Pancreas (tissue), 10 donors: ENCODE data around the gene TGFBR1. TPM values are rescaled to one million over a fixed set of nuclear protein-coding genes. Genes with fewer than 3 reads are reported as not detected.

Experiments
- ATAC-seq, 4 donors: fragments of 200-7000 bp; cut with Tn5 transposase; one replicate each; pipeline versions ENCODE4 v1.8.0 to v1.9.1; 2020; ENCODE audit warnings: mild to moderate bottlenecking in 4 of 4, moderate library complexity in 4 of 4
- DNase-seq, 6 donors: peaks; one replicate each; pipeline ENCODE4 v3.0.0-alpha.2; 2020
- FAIRE-seq: peaks from 2 replicates; lab custom pipeline; 2012; peaks lifted over from hg19 to GRCh38; lab: Jason Lieb, UNC
- H3K27ac ChIP-seq, 4 donors: fragments of 200-600 bp; sonication (generic); 1 replicate in 3 of 4; 2 replicates in 1 of 4; pipeline versions ENCODE4 v1.5.0 to v1.8.0; 2020
- H3K27me3 ChIP-seq, 4 donors: fragments of 200-600 bp; one replicate each; pipeline ENCODE4 v1.8.0; 2021
- H3K36me3 ChIP-seq, 3 donors: fragments of 200-600 bp; sonication (generic) in 1 of 3; one replicate each; pipeline versions ENCODE4 v1.5.0 to v1.8.0; 2020 to 2021
- H3K4me1 ChIP-seq, 3 donors: fragments of 200-600 bp; one replicate each; pipeline ENCODE4 v1.8.0; 2021
- H3K4me3 ChIP-seq, 4 donors: fragments of 200-600 bp; sonication (generic) in 2 of 4; one replicate each; pipeline versions ENCODE4 v1.5.0 to v1.8.0; 2020 to 2021
- H3K9me3 ChIP-seq, 4 donors: fragments of 200-600 bp; one replicate each; pipeline ENCODE4 v1.8.0; 2021
- WGBS, 2 donors: extraction: QIAGEN DNeasy Blood & Tissue Kit; methylation state at CpG; one replicate each; pipeline ENCODE4 v1.1.7; 2013; 5-methylcytosine and 5-hydroxymethylcytosine counted together
- intact Hi-C, 3 donors: fragments of 100-400 bp; cut with DNase I; formaldehyde crosslinking; loops; one replicate each; pipeline versions ENCODE4 v1.11.1 to v1.14.2; 2022
- polyA plus RNA-seq, 2 donors: library from polyadenylated mRNA; stranded (reverse); fragments of 200-250 nt; gene quantifications; one replicate each; pipeline ENCODE4 v1.2.3, GENCODE V29; 2013
- total RNA-seq, 6 donors: library from RNA; stranded (reverse); fragmentation: NEBNext Ultra II Directional in 4 of 6; extraction: Animal tissue kit (Norgen Biotek cat#: 25700) in 4 of 6; gene quantifications; one replicate each; pipeline versions ENCODE4 v1.2.1 to v1.2.4, GENCODE V29; 2021 to 2023
- TF ChIP-seq, protein P1 (sequence below), 4 donors: fragments of 200-600 bp; sonication (generic) in 3 of 4; IDR thresholded peaks; one replicate each; pipeline versions ENCODE4 v1.5.0 to v1.8.0; 2021; ENCODE audit warnings: antibody characterized with exemption in 4 of 4
- donor health status: healthy with polysubstance abuse.
- donor health status: DM: no; HTN: no; CAD: no; lungs with moderate emphysema.
- donor health status: DM: no; HTN: no; CAD: no.
- donor health status: control.
- donor health status: control.
- donor health status: Bipolar disorder and iron deficiency.
- donor health status: DM: yes; HTN: yes; CAD: no.
- donor health status: DM: no; HTN: no; CAD: no.
- donor health status: DM: no; HTN: no; CAD: no.
- donor health status: DM: yes; HTN: yes; CAD: no.

TGFBR1 gene
- total and polyA plus RNA-seq, 8 donors, result 3.5 to 43.6 (median 12.2) TPM

DNA sequence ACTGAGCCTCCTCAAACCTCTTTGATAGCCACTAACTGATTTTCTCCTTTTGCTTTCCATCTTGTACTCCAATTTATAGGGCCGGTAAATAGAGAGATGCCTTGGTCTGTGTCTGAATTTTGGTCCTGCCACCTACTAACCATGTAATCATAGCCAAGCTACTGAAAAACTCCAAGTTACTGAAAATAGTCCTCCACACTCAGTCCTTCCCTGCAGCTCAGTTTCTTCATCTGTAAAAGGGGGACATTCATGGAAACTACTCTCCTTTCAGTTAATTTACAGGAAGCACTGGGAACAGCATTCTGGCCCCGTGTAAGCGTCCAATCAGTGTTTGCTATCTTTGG, 30.0 kb upstream of the TGFBR1 start:
- intact Hi-C loops, result no loop called here
- no peaks in the 10 kb centered on the region for H3K36me3 ChIP-seq
- FAIRE-seq, result no peak
- DNase-seq, result no peak
- WGBS, 2 donors, result 54 to 55% methylated on average over 3 of the region's 3 CpGs
- H3K9me3 ChIP-seq, result no peaks in the 10 kb centered on the region
- no peaks in the 10 kb centered on the region for H3K4me1 ChIP-seq
- TF ChIP-seq, protein P1, sequence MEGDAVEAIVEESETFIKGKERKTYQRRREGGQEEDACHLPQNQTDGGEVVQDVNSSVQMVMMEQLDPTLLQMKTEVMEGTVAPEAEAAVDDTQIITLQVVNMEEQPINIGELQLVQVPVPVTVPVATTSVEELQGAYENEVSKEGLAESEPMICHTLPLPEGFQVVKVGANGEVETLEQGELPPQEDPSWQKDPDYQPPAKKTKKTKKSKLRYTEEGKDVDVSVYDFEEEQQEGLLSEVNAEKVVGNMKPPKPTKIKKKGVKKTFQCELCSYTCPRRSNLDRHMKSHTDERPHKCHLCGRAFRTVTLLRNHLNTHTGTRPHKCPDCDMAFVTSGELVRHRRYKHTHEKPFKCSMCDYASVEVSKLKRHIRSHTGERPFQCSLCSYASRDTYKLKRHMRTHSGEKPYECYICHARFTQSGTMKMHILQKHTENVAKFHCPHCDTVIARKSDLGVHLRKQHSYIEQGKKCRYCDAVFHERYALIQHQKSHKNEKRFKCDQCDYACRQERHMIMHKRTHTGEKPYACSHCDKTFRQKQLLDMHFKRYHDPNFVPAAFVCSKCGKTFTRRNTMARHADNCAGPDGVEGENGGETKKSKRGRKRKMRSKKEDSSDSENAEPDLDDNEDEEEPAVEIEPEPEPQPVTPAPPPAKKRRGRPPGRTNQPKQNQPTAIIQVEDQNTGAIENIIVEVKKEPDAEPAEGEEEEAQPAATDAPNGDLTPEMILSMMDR (IDR thresholded peaks at IDR 0.05), result no peak
- H3K27ac ChIP-seq, result no peak overlapping the region
- no peak overlapping the region for H3K4me3 ChIP-seq
- H3K27me3 ChIP-seq, result no peaks in the 10 kb centered on the region
- ATAC-seq, result no peak

DNA sequence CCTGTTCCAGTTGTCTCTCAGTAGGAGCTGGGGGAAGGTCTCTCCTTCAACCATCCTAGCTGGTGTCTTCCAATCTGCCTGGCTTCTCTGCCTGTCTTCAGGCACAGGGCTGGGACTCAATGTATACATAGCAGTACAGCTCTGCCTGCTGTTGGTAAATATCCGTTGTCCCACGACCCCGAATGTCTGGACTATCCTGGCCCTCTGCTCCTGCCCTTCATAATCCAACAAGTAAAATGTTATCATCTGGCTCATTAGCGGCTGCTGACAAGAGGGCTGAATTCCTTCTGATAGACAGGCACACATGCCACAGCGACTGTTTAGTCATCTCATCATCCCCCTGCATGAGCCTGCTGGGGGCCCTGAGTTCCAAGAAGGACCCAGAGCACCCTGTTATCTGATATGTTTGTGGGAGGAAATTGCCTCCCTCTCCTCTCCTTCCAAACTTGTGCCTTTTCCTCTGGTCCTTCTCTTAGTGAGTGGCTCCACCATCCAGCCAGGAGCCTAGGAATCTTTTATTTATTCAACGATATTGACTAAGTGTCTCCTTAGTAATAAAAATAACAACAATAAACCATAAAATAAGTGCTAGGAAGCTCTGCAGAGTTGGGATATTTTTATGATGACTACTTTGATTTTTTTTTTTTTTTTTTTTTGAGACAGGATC, 29.5 kb upstream of the TGFBR1 start:
- no peak for FAIRE-seq
- H3K27ac ChIP-seq, result no peak overlapping the region
- WGBS, 2 donors, result 28 to 42% methylated on average over 6 of the region's 6 CpGs
- DNase-seq, result no peak
- H3K27me3 ChIP-seq, result no peaks in the 10 kb centered on the region
- no peak overlapping the region for H3K4me3 ChIP-seq
- H3K9me3 ChIP-seq, result no peaks in the 10 kb centered on the region
- intact Hi-C loops, result no loop called here
- TF ChIP-seq, protein P1 (IDR thresholded peaks at IDR 0.05), result no peak
- H3K36me3 ChIP-seq, result no peaks in the 10 kb centered on the region
- H3K4me1 ChIP-seq, result no peaks in the 10 kb centered on the region
- ATAC-seq, result no peak

DNA sequence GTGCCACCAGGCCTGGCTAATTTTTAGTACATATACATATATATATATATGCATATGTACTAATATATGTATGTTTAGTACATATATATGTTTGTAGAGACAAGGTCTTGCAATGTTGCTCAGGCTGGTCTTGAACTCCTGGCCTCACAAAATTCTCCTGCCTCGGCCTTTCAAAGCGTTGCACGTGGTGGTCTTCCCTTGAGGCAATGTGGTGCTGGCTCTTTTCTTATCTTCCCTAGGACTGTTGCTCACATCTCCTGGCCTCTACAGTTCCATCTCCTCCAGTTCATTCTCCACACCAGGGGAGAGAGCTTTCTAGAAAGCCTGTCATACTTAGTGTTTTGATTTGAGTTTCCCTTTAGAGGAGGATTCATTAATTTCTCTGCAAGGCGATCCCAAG, 28.9 kb upstream of the TGFBR1 start:
- TF ChIP-seq, protein P1 (IDR thresholded peaks at IDR 0.05), result no peak
- Histone ChIP-seq H3K4me1 (no peaks in the 10 kb centered on the region), H3K9me3 (no peaks in the 10 kb centered on the region), H3K27ac (no peak overlapping the region), H3K36me3 (no peaks in the 10 kb centered on the region), H3K4me3 (no peak overlapping the region), H3K27me3 (no peaks in the 10 kb centered on the region)
- DNase-seq, result no peak
- no peak for FAIRE-seq
- intact Hi-C loops, result no loop called here
- 71 to 82% methylated on average over 4 of the region's 4 CpGs for WGBS, 2 donors
- ATAC-seq, result no peak

DNA sequence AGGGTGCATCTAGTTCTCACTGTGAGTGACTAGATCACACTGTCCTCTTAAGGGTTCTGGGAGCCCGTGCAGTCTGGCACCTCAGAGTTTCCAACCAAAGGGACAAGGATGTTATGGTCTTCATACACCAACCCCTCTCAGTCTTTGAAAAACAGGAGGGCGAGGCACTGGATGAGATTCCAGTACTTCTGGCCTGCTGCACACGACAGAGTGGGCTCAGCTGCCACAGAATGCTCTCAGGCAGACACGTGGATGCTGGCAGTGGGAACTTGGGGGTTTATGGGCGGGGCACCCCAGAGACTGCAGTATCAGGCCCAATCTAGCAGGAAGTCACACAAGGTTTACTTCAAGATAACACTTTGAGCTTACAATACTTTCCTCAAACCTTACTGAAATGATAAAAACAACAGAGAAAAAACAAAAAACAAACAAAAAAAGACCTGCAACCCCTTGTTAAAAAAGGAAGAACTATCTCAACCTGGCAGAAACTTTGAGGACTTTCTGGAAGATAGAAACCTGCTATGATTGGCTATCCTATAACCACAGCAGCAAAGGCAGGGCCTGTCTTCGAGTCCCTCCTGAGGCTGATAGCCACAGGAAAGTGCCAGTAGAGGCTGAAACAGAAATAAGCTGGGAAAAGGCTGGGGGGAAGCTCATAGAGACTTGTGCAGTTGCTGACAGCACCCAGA, 28.3 kb upstream of the TGFBR1 start:
- WGBS, 2 donors, result 48 to 55% methylated on average over 6 of the region's 6 CpGs
- TF ChIP-seq, protein P1 (IDR thresholded peaks at IDR 0.05), result no peak
- FAIRE-seq (no peak), DNase-seq (no peak), ATAC-seq (peak in 1 of 4 donors; percentile 37)
- Histone ChIP-seq H3K9me3 (no peaks in the 10 kb centered on the region), H3K36me3 (no peaks in the 10 kb centered on the region), H3K4me3 (no peak overlapping the region), H3K27ac (no peak overlapping the region), H3K4me1 (no peaks in the 10 kb centered on the region), H3K27me3 (no peaks in the 10 kb centered on the region)
- intact Hi-C loops, result no loop called here

DNA sequence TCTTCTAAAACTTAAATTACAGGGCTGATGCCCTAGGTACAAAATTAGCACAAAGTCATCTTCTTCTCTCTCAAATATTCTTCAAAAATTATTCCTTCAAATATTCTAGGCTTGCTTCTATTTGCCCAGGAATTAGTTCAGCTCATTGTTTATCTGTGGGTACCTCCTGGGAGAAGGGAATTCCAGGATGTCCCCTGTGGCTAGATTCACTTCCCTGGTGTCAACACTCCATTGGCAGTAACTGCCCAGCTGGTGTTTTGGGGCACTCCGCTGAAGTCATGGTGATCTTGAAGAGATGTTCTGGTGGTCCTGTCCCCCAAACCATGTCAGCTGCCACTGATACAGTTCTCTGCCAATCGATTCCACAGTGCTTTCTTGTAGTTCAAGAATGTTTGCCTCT, 26.2 kb upstream of the TGFBR1 start:
- DNase-seq (no peak), ATAC-seq (no peak), FAIRE-seq (no peak)
- no peaks in the 10 kb centered on the region for H3K4me1 ChIP-seq
- no peaks in the 10 kb centered on the region for H3K27me3 ChIP-seq
- no peaks in the 10 kb centered on the region for H3K9me3 ChIP-seq
- intact Hi-C loops, result no loop called here
- TF ChIP-seq, protein P1 (IDR thresholded peaks at IDR 0.05), result no peak
- H3K27ac ChIP-seq, result no peak overlapping the region
- H3K36me3 ChIP-seq, result no peaks in the 10 kb centered on the region
- WGBS, 2 donors, result 59 to 61% methylated on average over 2 of the region's 2 CpGs
- no peak overlapping the region for H3K4me3 ChIP-seq
